ENCODE data around the gene ISLR. TPM values are rescaled to one million over a fixed set of nuclear protein-coding genes. Genes with fewer than 3 reads are reported as not detected.

ISLR gene
- total RNA-seq, 1 donor, result 106 TPM

GRCh38 chr15:74132681-74133651 lies 40.5 kb upstream of the ISLR start:
- Histone ChIP-seq H4K20me1 (ENCODE audit: insufficient read depth, low read length) (peaks cover 3% of the 10 kb centered on the region), H3K27ac (ENCODE audit: low read depth, low read length) (no peak overlapping the region), H3K27me3 (ENCODE audit: insufficient read depth, low read length) (peaks cover 84% of the 10 kb centered on the region), H3K79me2 (ENCODE audit: insufficient read depth, low read length) (no peaks in the 10 kb centered on the region), H2AFZ (ENCODE audit: low read length) (no peak overlapping the region), H3K4me1 (ENCODE audit: insufficient read depth, low read length) (peaks cover 10% of the 10 kb centered on the region), H3K36me3 (ENCODE audit: insufficient read depth, low read length) (no peaks in the 10 kb centered on the region), H3K9me3 (ENCODE audit: low read depth, low read length) (peaks cover 2% of the 10 kb centered on the region), H3K4me3 (ENCODE audit: insufficient read depth, low read length) (no peak overlapping the region), H3K4me2 (ENCODE audit: insufficient read depth, low read length) (no peak overlapping the region)
- DNase-seq (ENCODE audit: insufficient read length, low spot score, missing footprints), result no peak
- TF ChIP-seq CTCF (IDR thresholded peaks at IDR 0.05; ENCODE audit: extremely low read depth, low read depth, low read length), result no peak

- Histone ChIP-seq H3K4me2 (ENCODE audit: insufficient read depth, low read length) (no peak overlapping the region), H4K20me1 (ENCODE audit: insufficient read depth, low read length) (peaks cover 3% of the 10 kb centered on the region), H3K27ac (ENCODE audit: low read depth, low read length) (no peak overlapping the region), H2AFZ (ENCODE audit: low read length) (no peak overlapping the region), H3K79me2 (ENCODE audit: insufficient read depth, low read length) (no peaks in the 10 kb centered on the region), H3K4me3 (ENCODE audit: insufficient read depth, low read length) (no peak overlapping the region), H3K36me3 (ENCODE audit: insufficient read depth, low read length) (no peaks in the 10 kb centered on the region), H3K9me3 (ENCODE audit: low read depth, low read length) (peaks cover 2% of the 10 kb centered on the region), H3K4me1 (ENCODE audit: insufficient read depth, low read length) (peaks cover 5% of the 10 kb centered on the region), H3K27me3 (ENCODE audit: insufficient read depth, low read length) (peaks cover 78% of the 10 kb centered on the region)
- TF ChIP-seq CTCF (IDR thresholded peaks at IDR 0.05; ENCODE audit: extremely low read depth, low read depth, low read length), result no peak
- DNase-seq (ENCODE audit: insufficient read length, low spot score, missing footprints), result no peak
Observed at GRCh38 chr15:74133694-74134386, 39.7 kb upstream of the ISLR start.

GRCh38 chr15:74134387-74135027 lies 39.0 kb upstream of the ISLR start:
- H3K36me3 ChIP-seq (ENCODE audit: insufficient read depth, low read length), result no peaks in the 10 kb centered on the region
- peak; percentile 47 for TF ChIP-seq CTCF (IDR thresholded peaks at IDR 0.05; ENCODE audit: extremely low read depth, low read depth, low read length)
- no peaks in the 10 kb centered on the region for H3K79me2 ChIP-seq (ENCODE audit: insufficient read depth, low read length)
- peaks cover 3% of the 10 kb centered on the region for H4K20me1 ChIP-seq (ENCODE audit: insufficient read depth, low read length)
- H2AFZ ChIP-seq (ENCODE audit: low read length), result no peak overlapping the region
- H3K27ac ChIP-seq (ENCODE audit: low read depth, low read length), result no peak overlapping the region
- peaks cover 2% of the 10 kb centered on the region for H3K9me3 ChIP-seq (ENCODE audit: low read depth, low read length)
- peaks cover 5% of the 10 kb centered on the region for H3K4me1 ChIP-seq (ENCODE audit: insufficient read depth, low read length)
- H3K4me3 ChIP-seq (ENCODE audit: insufficient read depth, low read length), result no peak overlapping the region
- H3K27me3 ChIP-seq (ENCODE audit: insufficient read depth, low read length), result peaks cover 73% of the 10 kb centered on the region
- peak; percentile 93 for DNase-seq (ENCODE audit: insufficient read length, low spot score, missing footprints)
- no peak overlapping the region for H3K4me2 ChIP-seq (ENCODE audit: insufficient read depth, low read length)
